Stomach (tissue), 4 donors: ENCODE results near the gene CD86.
"Not testable (repeated sequence)": the region's sequence is repeated elsewhere in the genome, so short reads cannot be mapped to it uniquely, and the experiment has no call there.

ENCODE experiments used
- CTCF ChIP-seq, 7 experiments: fragments of 450-650 bp in 4 of 7; fragments of 200-600 bp in 3 of 7; sonication (generic) in 3 of 7; IDR thresholded peaks; one replicate each; pipeline ENCODE4 v1.5.1; 2016 to 2019; ENCODE audit warnings: antibody characterized with exemption in 7 of 7, control low read depth in 2 of 7, mild to moderate bottlenecking in 1 of 7
- POLR2A ChIP-seq, 4 donors: fragments of 450-650 bp; IDR thresholded peaks; one replicate each; pipeline ENCODE4 v1.6.1; 2016; ENCODE audit warnings: antibody characterized with exemption in 4 of 4, control low read depth in 2 of 4, mild to moderate bottlenecking in 1 of 4, moderate library complexity in 1 of 4
- POLR2AphosphoS5 ChIP-seq, 3 donors: sonication (generic); formaldehyde crosslinking; IDR thresholded peaks; one replicate each; pipeline ENCODE4 v1.6.1; 2016; ENCODE audit warnings: antibody characterized with exemption in 3 of 3

- not testable (repeated sequence) for TF ChIP-seq CTCF, POLR2AphosphoS5, POLR2A (IDR thresholded peaks at IDR 0.05)
These were observed 109.8 kb downstream of the CD86 start for GRCh38 chr3:122164983-122165382.
